ENCODE results near the gene HSD17B10. TPM values are rescaled to one million over a fixed set of nuclear protein-coding genes. Genes with fewer than 3 reads are reported as not detected.

The HSD17B10 gene
- total and polyA plus RNA-seq, 4 donors, result 28.0 to 118 (median 93.4) TPM

DNA sequence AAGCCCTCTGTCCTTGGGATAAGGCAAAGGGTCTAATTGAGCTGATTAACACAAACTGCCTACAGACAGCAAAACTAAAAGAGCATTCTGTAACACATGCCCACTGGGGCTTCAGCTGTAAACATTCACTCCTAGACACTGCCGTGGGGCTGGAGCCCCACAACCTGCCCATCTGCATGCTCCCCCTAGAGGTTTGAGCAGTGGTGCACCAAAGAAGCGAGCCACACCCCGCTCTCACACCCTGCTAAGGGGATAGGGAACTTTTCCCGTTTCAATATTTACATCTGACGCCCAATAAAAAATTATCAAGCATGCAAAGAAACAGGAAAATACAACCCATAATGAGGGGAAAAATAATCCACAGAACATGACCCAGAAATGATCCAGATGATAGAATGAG is 46.9 kb upstream of the HSD17B10 start:
- WGBS, 2 donors, result 30 to 39% methylated on average over 5 of the region's 5 CpGs
- TF ChIP-seq, protein P1, sequence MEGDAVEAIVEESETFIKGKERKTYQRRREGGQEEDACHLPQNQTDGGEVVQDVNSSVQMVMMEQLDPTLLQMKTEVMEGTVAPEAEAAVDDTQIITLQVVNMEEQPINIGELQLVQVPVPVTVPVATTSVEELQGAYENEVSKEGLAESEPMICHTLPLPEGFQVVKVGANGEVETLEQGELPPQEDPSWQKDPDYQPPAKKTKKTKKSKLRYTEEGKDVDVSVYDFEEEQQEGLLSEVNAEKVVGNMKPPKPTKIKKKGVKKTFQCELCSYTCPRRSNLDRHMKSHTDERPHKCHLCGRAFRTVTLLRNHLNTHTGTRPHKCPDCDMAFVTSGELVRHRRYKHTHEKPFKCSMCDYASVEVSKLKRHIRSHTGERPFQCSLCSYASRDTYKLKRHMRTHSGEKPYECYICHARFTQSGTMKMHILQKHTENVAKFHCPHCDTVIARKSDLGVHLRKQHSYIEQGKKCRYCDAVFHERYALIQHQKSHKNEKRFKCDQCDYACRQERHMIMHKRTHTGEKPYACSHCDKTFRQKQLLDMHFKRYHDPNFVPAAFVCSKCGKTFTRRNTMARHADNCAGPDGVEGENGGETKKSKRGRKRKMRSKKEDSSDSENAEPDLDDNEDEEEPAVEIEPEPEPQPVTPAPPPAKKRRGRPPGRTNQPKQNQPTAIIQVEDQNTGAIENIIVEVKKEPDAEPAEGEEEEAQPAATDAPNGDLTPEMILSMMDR (IDR thresholded peaks at IDR 0.05; ENCODE audit: control extremely low read depth, extremely low read depth), result no peak
- DNase-seq, result no peak
- Histone ChIP-seq H3K27me3 (ENCODE audit: control insufficient read depth in 3 of 3, insufficient read depth in 3 of 3, low read length in 2 of 3) (peaks cover 0 to 23% (median 14%) of the 10 kb centered on the region in 3 donors), H3K9me3 (ENCODE audit: control insufficient read depth in 4 of 4, insufficient read depth in 3 of 4, low read length in 3 of 4) (peaks cover 0 to 2% (median 0%) of the 10 kb centered on the region in 4 donors), H3K36me3 (ENCODE audit: control insufficient read depth in 4 of 4, insufficient read depth in 4 of 4, low read length in 4 of 4) (no peaks in the 10 kb centered on the region), H3K4me3 (no peak overlapping the region), H3K4me1 (ENCODE audit: control insufficient read depth in 5 of 5, insufficient read depth in 5 of 5, low read length in 5 of 5) (no peaks in the 10 kb centered on the region), H3K9ac (ENCODE audit: insufficient read depth in 1 of 2, low read length in 2 of 2) (no peak overlapping the region), H3K27ac (ENCODE audit: low read depth in 1 of 2, low read length in 1 of 2) (no peak overlapping the region)
- ATAC-seq (ENCODE audit: insufficient read depth, low FRiP score), result no peak

DNA sequence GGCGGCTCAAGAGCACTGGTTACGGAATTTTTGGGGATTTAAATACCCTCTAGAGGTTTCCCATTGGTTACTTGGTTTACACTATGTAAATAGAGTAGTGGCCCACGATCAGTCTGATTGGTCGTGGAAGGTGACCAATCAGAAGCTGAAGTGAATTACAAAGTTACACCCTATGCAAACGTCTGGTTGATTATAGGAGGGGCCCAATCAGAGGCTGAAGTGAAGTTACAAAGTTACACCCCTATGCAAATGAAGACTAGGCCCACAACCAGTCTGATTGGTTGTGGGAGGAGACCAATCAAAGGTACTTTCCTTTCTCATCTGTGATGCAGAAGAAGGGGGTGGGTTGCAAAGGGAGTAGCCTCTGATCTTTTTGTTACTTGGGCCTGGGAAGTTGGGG is 45.1 kb upstream of the HSD17B10 start:
- WGBS, 2 donors, result 75 to 84% methylated on average over 5 of the region's 5 CpGs
- no peak overlapping the region for H3K27ac ChIP-seq (ENCODE audit: low read depth in 1 of 2, low read length in 1 of 2)
- ATAC-seq (ENCODE audit: insufficient read depth, low FRiP score) (no peak), DNase-seq (no peak)
- no peak overlapping the region for H3K4me3 ChIP-seq
- H3K36me3 ChIP-seq (ENCODE audit: control insufficient read depth in 4 of 4, insufficient read depth in 4 of 4, low read length in 4 of 4), result no peaks in the 10 kb centered on the region
- TF ChIP-seq, protein P1 (IDR thresholded peaks at IDR 0.05; ENCODE audit: control extremely low read depth, extremely low read depth), result no peak
- H3K9ac ChIP-seq (ENCODE audit: insufficient read depth in 1 of 2, low read length in 2 of 2), result no peak overlapping the region
- H3K27me3 ChIP-seq (ENCODE audit: control insufficient read depth in 3 of 3, insufficient read depth in 3 of 3, low read length in 2 of 3), result peaks cover 0 to 15% (median 14%) of the 10 kb centered on the region in 3 donors
- H3K9me3 ChIP-seq (ENCODE audit: control insufficient read depth in 4 of 4, insufficient read depth in 3 of 4, low read length in 3 of 4), result peaks cover 0 to 2% (median 0%) of the 10 kb centered on the region in 4 donors
- no peaks in the 10 kb centered on the region for H3K4me1 ChIP-seq (ENCODE audit: control insufficient read depth in 5 of 5, insufficient read depth in 5 of 5, low read length in 5 of 5)

DNA sequence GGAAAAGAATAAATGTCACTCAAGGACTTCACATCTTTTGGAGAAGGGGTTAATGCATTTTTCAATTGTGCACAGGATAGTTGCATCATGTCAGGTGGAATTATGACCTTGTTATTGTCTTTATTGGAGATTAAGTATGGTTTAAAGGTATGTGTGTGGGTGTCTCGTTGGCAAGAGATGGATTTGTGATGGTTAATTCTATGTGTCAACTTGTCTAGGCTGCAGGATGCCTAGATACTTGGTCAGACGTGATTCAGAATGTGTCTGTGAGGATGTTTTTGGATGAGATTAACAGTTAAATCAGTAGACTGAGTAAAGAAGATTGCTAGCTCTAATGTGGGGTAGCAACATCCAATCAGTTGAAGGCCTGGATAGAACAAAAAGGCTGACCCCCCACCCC is 42.2 kb upstream of the HSD17B10 start:
- ATAC-seq (ENCODE audit: insufficient read depth, low FRiP score), result no peak
- Histone ChIP-seq H3K36me3 (ENCODE audit: control insufficient read depth in 4 of 4, insufficient read depth in 4 of 4, low read length in 4 of 4) (no peaks in the 10 kb centered on the region), H3K9me3 (ENCODE audit: control insufficient read depth in 4 of 4, insufficient read depth in 3 of 4, low read length in 3 of 4) (no peaks in the 10 kb centered on the region), H3K4me3 (no peak overlapping the region), H3K27ac (ENCODE audit: low read depth in 1 of 2, low read length in 1 of 2) (no peak overlapping the region), H3K27me3 (ENCODE audit: control insufficient read depth in 3 of 3, insufficient read depth in 3 of 3, low read length in 2 of 3) (peaks cover 0 to 27% (median 15%) of the 10 kb centered on the region in 3 donors), H3K4me1 (ENCODE audit: control insufficient read depth in 5 of 5, insufficient read depth in 5 of 5, low read length in 5 of 5) (no peaks in the 10 kb centered on the region), H3K9ac (ENCODE audit: insufficient read depth in 1 of 2, low read length in 2 of 2) (no peak overlapping the region)
- no peak for DNase-seq
- TF ChIP-seq, protein P1 (IDR thresholded peaks at IDR 0.05; ENCODE audit: control extremely low read depth, extremely low read depth), result no peak
- 56 to 73% methylated on average over 2 of the region's 2 CpGs for WGBS, 2 donors

DNA sequence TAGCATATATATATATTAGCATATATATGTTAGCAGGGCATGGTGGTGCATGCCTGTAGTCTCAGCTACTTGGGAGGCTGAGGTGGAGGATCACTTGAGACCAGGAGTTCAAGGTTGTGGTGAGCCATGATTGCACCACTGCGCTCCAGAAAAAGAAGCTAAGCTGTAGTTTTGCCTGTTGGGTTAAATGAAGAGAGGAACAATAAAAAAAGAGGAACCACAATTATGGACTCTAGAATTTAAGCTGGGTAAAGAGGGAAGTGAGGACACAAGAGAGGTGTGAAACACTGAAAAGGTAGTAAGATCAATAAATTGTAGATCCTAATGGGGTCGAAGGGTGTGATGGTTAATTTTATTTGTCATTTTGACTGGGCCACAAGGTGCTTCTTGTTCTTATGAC is 40.5 kb upstream of the HSD17B10 start:
- TF ChIP-seq, protein P1 (IDR thresholded peaks at IDR 0.05; ENCODE audit: control extremely low read depth, extremely low read depth), result no peak

More for the DNA sequence above, 40.5 kb upstream of the HSD17B10 start:
- Histone ChIP-seq H3K27ac (ENCODE audit: low read depth in 1 of 2, low read length in 1 of 2) (no peak overlapping the region), H3K36me3 (ENCODE audit: control insufficient read depth in 4 of 4, insufficient read depth in 4 of 4, low read length in 4 of 4) (no peaks in the 10 kb centered on the region), H3K27me3 (ENCODE audit: control insufficient read depth in 3 of 3, insufficient read depth in 3 of 3, low read length in 2 of 3) (peaks cover 0 to 28% (median 11%) of the 10 kb centered on the region in 3 donors), H3K4me1 (ENCODE audit: control insufficient read depth in 5 of 5, insufficient read depth in 5 of 5, low read length in 5 of 5) (no peaks in the 10 kb centered on the region), H3K9me3 (ENCODE audit: control insufficient read depth in 4 of 4, insufficient read depth in 3 of 4, low read length in 3 of 4) (no peaks in the 10 kb centered on the region), H3K9ac (ENCODE audit: insufficient read depth in 1 of 2, low read length in 2 of 2) (no peak overlapping the region), H3K4me3 (no peak overlapping the region)
- ATAC-seq (ENCODE audit: insufficient read depth, low FRiP score), result no peak
- WGBS, 2 donors, result 30 to 46% methylated on average over 2 of the region's 2 CpGs
- no peak for DNase-seq

All from lung (tissue), 12 donors.